ENCODE results near the gene KCTD10.

The KCTD10 gene

GRCh38 chr12:109477185-109477962 is at the start of gene KCTD10, which contains the start of gene UBE3B:
Gene KCTD10 (minus strand): TSS chr12:109477300. CDS start chr12:109477262, 38 bp downstream.
Gene UBE3B (plus strand): TSS chr12:109477634. CDS start chr12:109483552, 5,918 bp downstream.
- no peaks in the 10 kb centered on the region for H4K20me1 ChIP-seq (ENCODE audit: insufficient read depth, low read length)
- no peaks in the 10 kb centered on the region for H3K27me3 ChIP-seq (ENCODE audit: insufficient read depth, low read length)
- no peak within 1 kb of the TSS for H2AFZ ChIP-seq (ENCODE audit: low read length)
- no peaks in the 10 kb centered on the region for H3F3A ChIP-seq (ENCODE audit: insufficient read depth, low read length)
- H3K27ac ChIP-seq (ENCODE audit: low read depth, low read length, poor library complexity, severe bottlenecking): peak within 1 kb of the TSS; percentile 51
- H3K9me2 ChIP-seq (ENCODE audit: low read depth, low read length): no peaks in the 10 kb centered on the region
- TF ChIP-seq CTCF (IDR thresholded peaks at IDR 0.05; ENCODE audit: low read length) (no peak), EZH2 (IDR thresholded peaks at IDR 0.05; ENCODE audit: borderline replicate concordance, low read length) (no peak)
- no peaks in the 10 kb centered on the region for H3K9me3 ChIP-seq (ENCODE audit: low read length)
- peaks cover 18% of the 10 kb centered on the region for H3K4me1 ChIP-seq (ENCODE audit: insufficient read depth, low read length, severe bottlenecking)
- H3K36me3 ChIP-seq (ENCODE audit: insufficient read depth, low read length): no peaks in the 10 kb centered on the region
- H3K9ac ChIP-seq (ENCODE audit: low read length): peak within 1 kb of the TSS; percentile 76
- H3K4me2 ChIP-seq (ENCODE audit: low read length): peak within 1 kb of the TSS; percentile 93
- H3K4me3 ChIP-seq (ENCODE audit: low read depth, low read length, poor library complexity, severe bottlenecking): peak within 1 kb of the TSS; percentile 92
- H3K79me2 ChIP-seq (ENCODE audit: insufficient read depth, low read length): peaks cover 31% of the 10 kb centered on the region

- H3K4me1 ChIP-seq (ENCODE audit: insufficient read depth, low read length, severe bottlenecking): no peaks in the 10 kb centered on the region
- no peaks in the 10 kb centered on the region for H3K9me3 ChIP-seq (ENCODE audit: low read length)
- H3K9ac ChIP-seq (ENCODE audit: low read length): no peak overlapping the region
- H3F3A ChIP-seq (ENCODE audit: insufficient read depth, low read length): no peaks in the 10 kb centered on the region
- H4K20me1 ChIP-seq (ENCODE audit: insufficient read depth, low read length): no peaks in the 10 kb centered on the region
- H3K9me2 ChIP-seq (ENCODE audit: low read depth, low read length): no peaks in the 10 kb centered on the region
- TF ChIP-seq EZH2 (IDR thresholded peaks at IDR 0.05; ENCODE audit: borderline replicate concordance, low read length) (no peak), CTCF (IDR thresholded peaks at IDR 0.05; ENCODE audit: low read length) (no peak)
- no peak overlapping the region for H3K27ac ChIP-seq (ENCODE audit: low read depth, low read length, poor library complexity, severe bottlenecking)
- H3K27me3 ChIP-seq (ENCODE audit: insufficient read depth, low read length): no peaks in the 10 kb centered on the region
- H3K4me3 ChIP-seq (ENCODE audit: low read depth, low read length, poor library complexity, severe bottlenecking): no peak overlapping the region
- no peak overlapping the region for H2AFZ ChIP-seq (ENCODE audit: low read length)
- no peak overlapping the region for H3K4me2 ChIP-seq (ENCODE audit: low read length)
- no peaks in the 10 kb centered on the region for H3K79me2 ChIP-seq (ENCODE audit: insufficient read depth, low read length)
- 0 out of 2 replicates have a peak, but pooled peaks cover 8% of the 10 kb centered on the region for H3K36me3 ChIP-seq (ENCODE audit: insufficient read depth, low read length)
These were observed 48.1 kb upstream of the KCTD10 start for GRCh38 chr12:109525279-109525585.

GRCh38 chr12:109524466-109525278 is 47.6 kb upstream of the KCTD10 start:
- H3K4me2 ChIP-seq (ENCODE audit: low read length): no peak overlapping the region
- H3K9ac ChIP-seq (ENCODE audit: low read length): no peak overlapping the region
- no peak for TF ChIP-seq CTCF (IDR thresholded peaks at IDR 0.05; ENCODE audit: low read length)
- no peak for TF ChIP-seq EZH2 (IDR thresholded peaks at IDR 0.05; ENCODE audit: borderline replicate concordance, low read length)
- H3F3A ChIP-seq (ENCODE audit: insufficient read depth, low read length): no peaks in the 10 kb centered on the region
- no peaks in the 10 kb centered on the region for H3K9me2 ChIP-seq (ENCODE audit: low read depth, low read length)
- H3K79me2 ChIP-seq (ENCODE audit: insufficient read depth, low read length): no peaks in the 10 kb centered on the region
- H3K27me3 ChIP-seq (ENCODE audit: insufficient read depth, low read length): no peaks in the 10 kb centered on the region
- no peak overlapping the region for H2AFZ ChIP-seq (ENCODE audit: low read length)
- no peak overlapping the region for H3K27ac ChIP-seq (ENCODE audit: low read depth, low read length, poor library complexity, severe bottlenecking)
- no peak overlapping the region for H3K4me3 ChIP-seq (ENCODE audit: low read depth, low read length, poor library complexity, severe bottlenecking)
- no peaks in the 10 kb centered on the region for H3K9me3 ChIP-seq (ENCODE audit: low read length)
- H3K36me3 ChIP-seq (ENCODE audit: insufficient read depth, low read length): 0 out of 2 replicates have a peak, but pooled peaks cover 8% of the 10 kb centered on the region
- H3K4me1 ChIP-seq (ENCODE audit: insufficient read depth, low read length, severe bottlenecking): no peaks in the 10 kb centered on the region
- no peaks in the 10 kb centered on the region for H4K20me1 ChIP-seq (ENCODE audit: insufficient read depth, low read length)

Measured in OCI-LY1 (cell line).